K562 (cell line): Measurements from ENCODE around the gene IL15RA. TPM values are rescaled to one million over a fixed set of nuclear protein-coding genes. Genes with fewer than 3 reads are reported as not detected.
A peak's percentile ranks its signal among the peaks of the same experiment; 100 is the strongest.

Experiments used
- ARNT ChIP-seq, 2 experiments: fragments of 450-650 bp; IDR thresholded peaks; 2 replicates each; pipeline ENCODE4 v1.6.1; 2016; ENCODE audit warnings: mild to moderate bottlenecking in 1 of 2
- CBFA2T3 ChIP-seq: fragments of 450-650 bp; IDR thresholded peaks from 2 replicates; pipeline ENCODE4 v1.6.1; 2017
- COPS2 ChIP-seq: fragments of 450-650 bp; conservative IDR thresholded peaks from 2 replicates; pipeline ENCODE4 v1.6.1; 2016; ENCODE audit warnings: mild to moderate bottlenecking, moderate library complexity
- GTF2A2 ChIP-seq: IDR thresholded peaks from 2 replicates; pipeline ENCODE4 v1.6.1; 2016; ENCODE audit warnings: mild to moderate bottlenecking, missing genetic modification characterization, missing compliant biosample characterization
- IRF1 ChIP-seq: sonication (generic); formaldehyde crosslinking; IDR thresholded peaks from 2 replicates; pipeline ENCODE4 v1.8.0; 2022; ENCODE audit warnings: missing genetic modification reagents, mild to moderate bottlenecking, borderline replicate concordance
- PPARD ChIP-seq: fragments of 250-450 bp; sonication (Bioruptor Pico); IDR thresholded peaks from 2 replicates; pipeline ENCODE4 v1.8.0; 2022; ENCODE audit warnings: inconsistent platforms, mild to moderate bottlenecking, moderate library complexity
- RBM34 ChIP-seq: fragments of 200-400 bp; formaldehyde crosslinking; IDR thresholded peaks from 2 replicates; pipeline ENCODE4 v1.6.1; 2018; ENCODE audit warnings: low read length, borderline replicate concordance; ENCODE audit not compliant: insufficient read depth
- SMAD2 ChIP-seq: fragments of 150-350 bp; IDR thresholded peaks from 2 replicates; pipeline ENCODE4 v1.6.1; 2014; ENCODE audit warnings: low read depth, mild to moderate bottlenecking, low read length
- TFAM ChIP-seq: fragments of 250-450 bp; sonication (Bioruptor Pico); conservative IDR thresholded peaks from 2 replicates; pipeline ENCODE4 v1.5.0; 2021; ENCODE audit warnings: mild to moderate bottlenecking, moderate library complexity
- ZNF24 ChIP-seq: fragments of 450-650 bp; IDR thresholded peaks from 2 replicates; pipeline ENCODE4 v1.6.1; 2016
- ZNF263 ChIP-seq: sonication (generic); formaldehyde crosslinking; IDR thresholded peaks from 2 replicates; pipeline ENCODE4 v1.8.0; 2022; ENCODE audit warnings: mild to moderate bottlenecking, missing genetic modification reagents, borderline replicate concordance
- ZNF830 ChIP-seq: fragments of 250-450 bp; sonication (Bioruptor Pico); IDR thresholded peaks from 2 replicates; pipeline ENCODE4 v1.5.0; 2021; ENCODE audit warnings: mild to moderate bottlenecking
- polyA plus RNA-seq, 8 experiments: library from polyadenylated mRNA; depleted of rRNA in 4 of 8; stranded (reverse) in 5 of 8; unstranded in 3 of 8; fragments of >200 nt; fragmentation: Nextera tagmentation in 2 of 8; fragmentation: Illumina TruSeq in 1 of 8; extraction: Ambion mirVana in 2 of 8; extraction: Trizol in 1 of 8; gene quantifications; 2 replicates each; pipeline versions ENCODE4 v1.2.1 to v1.2.3, GENCODE V29; 2011 to 2014; ENCODE audit warnings: inconsistent platforms in 1 of 8, missing spikeins in 1 of 8
- total RNA-seq, 7 experiments: library from RNA; depleted of rRNA in 6 of 7; stranded (reverse); fragments of >200 nt in 6 of 7; fragmentation: Illumina TruSeq in 2 of 7; extraction: Trizol in 2 of 7; gene quantifications; 2 replicates each; pipeline versions ENCODE4 v1.2.1 to v1.2.3, GENCODE V29; 2011 to 2021; ENCODE audit warnings: low replicate concordance in 1 of 7
- TF ChIP-seq, protein P1 (sequence below), 2 experiments: IDR thresholded peaks; 2 replicates each; pipeline ENCODE4 v1.6.1; 2011; ENCODE audit warnings: borderline replicate concordance in 1 of 2, control low read depth in 1 of 2, low read depth in 1 of 2, low read length in 1 of 2, mild to moderate bottlenecking in 1 of 2, mixed read lengths in 1 of 2, moderate library complexity in 1 of 2; ENCODE audit not compliant: insufficient read depth in 1 of 2, insufficient read length in 1 of 2, poor library complexity in 1 of 2, severe bottlenecking in 1 of 2; ENCODE audit errors: extremely low read depth in 1 of 2

The IL15RA gene
- total and polyA plus RNA-seq, 9 of the 15 experiments (the other 6 are each of a cell fraction or from before 2014, with no cell fraction given) = 1.2 to 11.7 (median 8.0) TPM

- TF ChIP-seq, protein P1, sequence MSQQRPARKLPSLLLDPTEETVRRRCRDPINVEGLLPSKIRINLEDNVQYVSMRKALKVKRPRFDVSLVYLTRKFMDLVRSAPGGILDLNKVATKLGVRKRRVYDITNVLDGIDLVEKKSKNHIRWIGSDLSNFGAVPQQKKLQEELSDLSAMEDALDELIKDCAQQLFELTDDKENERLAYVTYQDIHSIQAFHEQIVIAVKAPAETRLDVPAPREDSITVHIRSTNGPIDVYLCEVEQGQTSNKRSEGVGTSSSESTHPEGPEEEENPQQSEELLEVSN (IDR thresholded peaks at IDR 0.05; ENCODE audit: borderline replicate concordance in 1 of 2, extremely low read depth in 1 of 2, insufficient read depth in 1 of 2, insufficient read length in 1 of 2, low read depth in 1 of 2, low read length in 1 of 2, poor library complexity in 1 of 2, severe bottlenecking in 1 of 2) = peak; percentile 70 to 89
- no peak for TF ChIP-seq ARNT (IDR thresholded peaks at IDR 0.05)
- TF ChIP-seq RBM34 = no peak
- TF ChIP-seq PPARD (CRISPR knock-in tag) = no peak
- TF ChIP-seq GTF2A2 (tag) = no peak
- no peak for TF ChIP-seq COPS2
- no peak for TF ChIP-seq TFAM (CRISPR knock-in tag)
- no peak for TF ChIP-seq SMAD2
- no peak for TF ChIP-seq ZNF830 (CRISPR knock-in tag)
- 0 out of 2 replicates have a peak, but pooled peaks have one; percentile 28 for TF ChIP-seq ZNF263 (CRISPR knock-in tag)
- TF ChIP-seq IRF1 = no peak
- TF ChIP-seq CBFA2T3 = no peak
- TF ChIP-seq ZNF24 = no peak
These were observed 8.5 kb downstream of the IL15RA start (continued) for GRCh38 chr10:5968681-5969453.
